Keratinocyte (primary cell): ENCODE data around the gene HUS1. TPM values are rescaled to one million over a fixed set of nuclear protein-coding genes. Genes with fewer than 3 reads are reported as not detected.

Experiments used
- DNase-seq: peaks from one replicate; pipeline ENCODE4 v3.0.0-alpha.2; 2011; ENCODE audit warnings: low read depth, missing footprints, low spot score
- FAIRE-seq: peaks from 2 replicates; lab custom pipeline; 2011; peaks lifted over from hg19 to GRCh38; lab: Jason Lieb, UNC
- H2AFZ ChIP-seq: 2 replicates; pipeline ENCODE4 v1.6.0; 2012; ENCODE audit warnings: low read length, control low read depth, inconsistent platforms; ENCODE audit not compliant: control insufficient read depth
- H3K27ac ChIP-seq: 2 replicates; pipeline ENCODE4 v1.5.1; 2011; ENCODE audit warnings: low read length; ENCODE audit not compliant: control insufficient read depth, insufficient read depth
- H3K27me3 ChIP-seq: 3 replicates; pipeline ENCODE4 v1.6.0; 2011; ENCODE audit warnings: low read length; ENCODE audit not compliant: control insufficient read depth, insufficient read depth; ENCODE audit errors: extremely low read depth
- H3K36me3 ChIP-seq, 2 experiments: 2 replicates in 1 of 2; 3 replicates in 1 of 2; pipeline ENCODE4 v1.5.1; 2011; ENCODE audit warnings: low read length in 2 of 2, mild to moderate bottlenecking in 1 of 2; ENCODE audit not compliant: control insufficient read depth in 2 of 2, insufficient read depth in 2 of 2; ENCODE audit errors: extremely low read depth in 1 of 2
- H3K4me1 ChIP-seq: 3 replicates; pipeline ENCODE4 v1.5.1; 2011; ENCODE audit warnings: low read length; ENCODE audit not compliant: control insufficient read depth, insufficient read depth; ENCODE audit errors: extremely low read depth
- H3K4me2 ChIP-seq: 3 replicates; pipeline ENCODE4 v1.6.0; 2011; ENCODE audit warnings: low read depth, low read length; ENCODE audit not compliant: control insufficient read depth, insufficient read depth; ENCODE audit errors: extremely low read depth
- H3K4me3 ChIP-seq, 3 experiments: fragments of 200-600 bp in 1 of 3; sonication (generic) in 1 of 3; 2 replicates in 2 of 3; 3 replicates in 1 of 3; pipeline ENCODE4 v1.5.1; 2011 to 2016; ENCODE audit warnings: low read length in 3 of 3, mild to moderate bottlenecking in 3 of 3, control low read depth in 2 of 3, inconsistent platforms in 1 of 3, low read depth in 1 of 3, mixed read lengths in 1 of 3, mixed run types in 1 of 3, moderate library complexity in 1 of 3; ENCODE audit not compliant: control insufficient read depth in 2 of 3, insufficient read depth in 2 of 3; ENCODE audit errors: extremely low read depth in 1 of 3
- H3K79me2 ChIP-seq: 2 replicates; pipeline ENCODE4 v1.6.0; 2012; ENCODE audit warnings: low read length; ENCODE audit not compliant: control insufficient read depth, insufficient read depth
- H3K9ac ChIP-seq: 3 replicates; pipeline ENCODE4 v1.6.0; 2011; ENCODE audit warnings: low read length; ENCODE audit not compliant: control insufficient read depth, insufficient read depth; ENCODE audit errors: extremely low read depth
- H3K9me1 ChIP-seq: 3 replicates; pipeline ENCODE4 v1.6.0; 2011; ENCODE audit warnings: low read length; ENCODE audit not compliant: control insufficient read depth, insufficient read depth; ENCODE audit errors: extremely low read depth
- H3K9me3 ChIP-seq: 2 replicates; pipeline ENCODE4 v1.5.1; 2012; ENCODE audit warnings: low read depth, low read length; ENCODE audit not compliant: control insufficient read depth
- H4K20me1 ChIP-seq: 3 replicates; pipeline ENCODE4 v1.6.0; 2011; ENCODE audit warnings: low read length; ENCODE audit not compliant: control insufficient read depth, insufficient read depth; ENCODE audit errors: extremely low read depth
- EZH2 ChIP-seq: IDR thresholded peaks from one replicate; pipeline ENCODE4 v1.6.1; 2012; ENCODE audit warnings: inconsistent platforms, mild to moderate bottlenecking, low read length, moderate library complexity
- dilution Hi-C: fragments of 300-500 bp; cut with MboI; formaldehyde crosslinking; loops from one replicate; pipeline ENCODE4 v1.7.0; 2020; ENCODE audit warnings: low sequenced_read_pairs; ENCODE audit not compliant: extremely low pct_ligation_motif_present
- polyA plus RNA-seq, 5 experiments: library from polyadenylated mRNA; depleted of rRNA in 3 of 5; stranded (reverse) in 3 of 5; stranded (forward) in 1 of 5; unstranded in 1 of 5; fragments of >200 nt; gene quantifications; 1 replicate in 1 of 5; 2 replicates in 3 of 5; 3 replicates in 1 of 5; pipeline versions ENCODE4 v1.2.1 to v1.2.3, GENCODE V29; 2011 to 2012; ENCODE audit warnings: missing spikeins in 2 of 5, low read depth in 1 of 5, low replicate concordance in 1 of 5
- TF ChIP-seq, protein P1 (sequence below), 3 experiments: IDR thresholded peaks in 1 of 3; conservative IDR thresholded peaks in 1 of 3; optimal IDR thresholded peaks in 1 of 3; 2 replicates in 2 of 3; 3 replicates in 1 of 3; pipeline versions ENCODE3 to v1.5.1; 2011; ENCODE audit warnings: low read length in 3 of 3, mild to moderate bottlenecking in 3 of 3, moderate library complexity in 2 of 3, control low read depth in 1 of 3, inconsistent platforms in 1 of 3; ENCODE audit not compliant: insufficient read depth in 2 of 3; ENCODE audit errors: extremely low read depth in 1 of 3

Gene HUS1
- polyA plus RNA-seq, 1 donor (not counting 4 experiments of a cell fraction or from before 2014, with no cell fraction given), result 36.3 TPM

DNA sequence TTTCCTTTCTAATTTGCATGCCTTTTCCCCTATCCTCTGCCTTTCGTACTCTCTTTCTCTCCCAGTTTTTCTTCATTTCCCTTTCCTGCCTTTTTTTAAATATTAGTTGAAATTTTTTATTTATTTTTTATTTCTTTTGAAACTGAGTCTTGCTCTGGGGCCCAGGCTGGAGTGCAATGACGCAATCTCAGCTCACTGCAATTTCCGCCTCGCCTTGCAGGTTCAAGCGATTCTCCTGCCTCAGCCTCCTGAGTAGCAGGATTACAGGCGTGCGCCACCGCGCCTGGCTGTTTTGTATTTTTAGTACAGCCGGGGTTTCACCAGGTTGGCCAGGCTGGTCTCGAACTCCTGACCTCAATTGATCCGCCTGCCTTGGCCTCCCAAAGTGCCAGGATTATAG is 20.0 kb upstream of the HUS1 start:
- dilution Hi-C loops, result no loop called here
- TF ChIP-seq EZH2, result no peak
- TF ChIP-seq, protein P1, sequence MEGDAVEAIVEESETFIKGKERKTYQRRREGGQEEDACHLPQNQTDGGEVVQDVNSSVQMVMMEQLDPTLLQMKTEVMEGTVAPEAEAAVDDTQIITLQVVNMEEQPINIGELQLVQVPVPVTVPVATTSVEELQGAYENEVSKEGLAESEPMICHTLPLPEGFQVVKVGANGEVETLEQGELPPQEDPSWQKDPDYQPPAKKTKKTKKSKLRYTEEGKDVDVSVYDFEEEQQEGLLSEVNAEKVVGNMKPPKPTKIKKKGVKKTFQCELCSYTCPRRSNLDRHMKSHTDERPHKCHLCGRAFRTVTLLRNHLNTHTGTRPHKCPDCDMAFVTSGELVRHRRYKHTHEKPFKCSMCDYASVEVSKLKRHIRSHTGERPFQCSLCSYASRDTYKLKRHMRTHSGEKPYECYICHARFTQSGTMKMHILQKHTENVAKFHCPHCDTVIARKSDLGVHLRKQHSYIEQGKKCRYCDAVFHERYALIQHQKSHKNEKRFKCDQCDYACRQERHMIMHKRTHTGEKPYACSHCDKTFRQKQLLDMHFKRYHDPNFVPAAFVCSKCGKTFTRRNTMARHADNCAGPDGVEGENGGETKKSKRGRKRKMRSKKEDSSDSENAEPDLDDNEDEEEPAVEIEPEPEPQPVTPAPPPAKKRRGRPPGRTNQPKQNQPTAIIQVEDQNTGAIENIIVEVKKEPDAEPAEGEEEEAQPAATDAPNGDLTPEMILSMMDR (optimal IDR thresholded peaks at IDR 0.05 in 1 of 3, IDR thresholded peaks at IDR 0.05 in 1 of 3, conservative IDR thresholded peaks at IDR 0.05 in 1 of 3; ENCODE audit: extremely low read depth in 1 of 3, insufficient read depth in 2 of 3, low read length in 3 of 3), result no peak
- Histone ChIP-seq H3K4me3 (no peak overlapping the region), H4K20me1 (no peaks in the 10 kb centered on the region), H3K27ac (no peak overlapping the region), H3K36me3 (no peaks in the 10 kb centered on the region), H3K79me2 (no peaks in the 10 kb centered on the region), H2AFZ (no peak overlapping the region), H3K27me3 (no peaks in the 10 kb centered on the region), H3K9me1 (no peaks in the 10 kb centered on the region), H3K4me1 (peaks cover 4% of the 10 kb centered on the region), H3K9me3 (no peaks in the 10 kb centered on the region), H3K9ac (no peak overlapping the region), H3K4me2 (no peak overlapping the region)
- FAIRE-seq, result no peak
- no peak for DNase-seq

DNA sequence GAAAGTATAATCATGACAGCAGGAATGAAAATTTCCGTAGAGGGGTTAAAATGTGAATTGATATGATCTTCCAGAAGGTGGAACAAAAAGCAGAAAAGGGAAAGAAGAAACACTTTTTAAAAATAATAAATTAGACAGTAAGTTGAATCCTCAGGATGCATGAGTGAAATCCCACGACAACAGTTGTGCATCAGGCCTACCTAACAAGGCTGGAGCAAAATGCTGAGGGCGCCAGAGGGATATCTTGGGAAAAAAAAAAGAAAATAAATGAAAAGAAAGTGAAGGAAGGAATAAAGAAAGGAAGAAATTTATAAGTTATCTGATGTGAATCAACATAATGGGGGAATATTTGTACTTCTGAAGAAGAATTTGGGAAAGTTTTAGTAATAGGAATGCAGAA is 13.0 kb upstream of the HUS1 start:
- no peak for FAIRE-seq
- Histone ChIP-seq H3K27ac (peak overlapping the region; percentile 33), H3K79me2 (no peaks in the 10 kb centered on the region), H3K4me1 (peaks cover 10% of the 10 kb centered on the region), H3K27me3 (no peaks in the 10 kb centered on the region), H3K9ac (peak overlapping the region; percentile 60), H4K20me1 (no peaks in the 10 kb centered on the region), H3K4me2 (peak overlapping the region; percentile 83), H3K9me3 (no peaks in the 10 kb centered on the region), H2AFZ (peak overlapping the region; percentile 96), H3K4me3 (peak overlapping the region in 1 of 3 experiments; percentile 70), H3K36me3 (no peaks in the 10 kb centered on the region), H3K9me1 (no peaks in the 10 kb centered on the region)
- no peak for DNase-seq
- dilution Hi-C loops, result loop anchor here (5.0 kb wide), 1 partner anchor 35 kb away; the partner anchor contains the start of gene SUN3
- TF ChIP-seq, protein P1 (optimal IDR thresholded peaks at IDR 0.05 in 1 of 3, IDR thresholded peaks at IDR 0.05 in 1 of 3, conservative IDR thresholded peaks at IDR 0.05 in 1 of 3; ENCODE audit: extremely low read depth in 1 of 3, insufficient read depth in 2 of 3, low read length in 3 of 3), result peak in 1 of 3 experiments; percentile 16
- no peak for TF ChIP-seq EZH2
